PC-3 (cell line): ENCODE measurements around the gene CUL3.

Source experiments
- CTCF ChIP-seq: fragments of 300-600 bp; sonication (generic); conservative IDR thresholded peaks from 2 replicates; pipeline ENCODE4 v1.5.1; 2017; ENCODE audit warnings: antibody characterized with exemption, low read depth, mild to moderate bottlenecking, low read length
- EZH2 ChIP-seq: fragments of 300-600 bp; sonication (generic); IDR thresholded peaks from one replicate; pipeline ENCODE4 v1.6.1; 2017; ENCODE audit warnings: antibody characterized with exemption, mild to moderate bottlenecking, low read length; ENCODE audit not compliant: unreplicated experiment
- EZH2phosphoT487 ChIP-seq: fragments of 300-600 bp; sonication (generic); IDR thresholded peaks from 2 replicates; pipeline ENCODE4 v1.6.1; 2018; ENCODE audit warnings: mild to moderate bottlenecking, antibody characterized with exemption, low read length, borderline replicate concordance

GRCh38 chr2:224506494-224506893, 78.7 kb downstream of the CUL3 start:
- TF ChIP-seq CTCF (no peak), EZH2 (no peak), EZH2phosphoT487 (no peak)
